ENCODE data around the gene LAPTM5. TPM values are rescaled to one million over a fixed set of nuclear protein-coding genes. Genes with fewer than 3 reads are reported as not detected.
"Not testable (repeated sequence)": the region's sequence is repeated elsewhere in the genome, so short reads cannot be mapped to it uniquely, and the experiment has no call there.

LAPTM5 gene
- total RNA-seq, 2 experiments from 2014 or later, result 205 to 208 TPM

GRCh38 chr1:30794260-30794659 lies 36.7 kb upstream of the LAPTM5 start:
- Mint-ChIP-seq H3K9me3 (no peaks in the 10 kb centered on the region), H3K4me1 (ENCODE audit: low read depth) (peaks cover 6% of the 10 kb centered on the region), H3K27ac (no peak overlapping the region), H3K4me3 (no peak overlapping the region), H3K36me3 (ENCODE audit: low read depth) (no peaks in the 10 kb centered on the region), H3K27me3 (ENCODE audit: low read depth) (peaks cover 3% of the 10 kb centered on the region)
- intact Hi-C loops (cut with micrococcal nuclease), result no loop called here
- no peak for DNase-seq
- CTCF ChIA-PET, result interaction anchor here (0.6 to 3.1 kb wide), 2 partner anchors 7 to 14 kb away, joined by 7 to 17 read pairs; no protein-coding TSS in a partner anchor

DNA sequence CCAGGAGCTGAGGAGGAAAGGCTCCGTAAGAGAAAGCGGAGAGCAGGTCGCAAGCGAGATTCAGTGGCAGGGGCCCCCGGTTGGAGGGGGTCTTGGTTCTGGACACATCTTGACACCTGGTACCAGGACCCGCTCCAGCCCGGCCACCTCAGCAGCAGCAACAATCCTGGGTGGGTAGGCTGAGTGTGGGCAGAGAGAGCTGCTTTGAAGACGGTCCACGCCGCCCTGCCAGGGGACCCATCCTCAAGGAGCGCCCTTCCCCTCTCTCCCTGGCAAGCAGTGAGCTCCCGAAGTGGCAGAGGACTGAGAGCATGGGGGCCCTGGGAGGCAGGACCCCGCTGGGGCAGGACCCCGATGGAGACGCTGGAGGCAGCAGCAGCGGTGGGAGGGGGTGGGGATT lies 35.6 kb upstream of the LAPTM5 start:
- Mint-ChIP-seq H3K27me3 (ENCODE audit: low read depth) (peaks cover 3% of the 10 kb centered on the region), H3K4me3 (no peak overlapping the region), H3K36me3 (ENCODE audit: low read depth) (no peaks in the 10 kb centered on the region), H3K4me1 (ENCODE audit: low read depth) (peaks cover 6% of the 10 kb centered on the region), H3K9me3 (no peaks in the 10 kb centered on the region), H3K27ac (no peak overlapping the region)
- intact Hi-C loops (cut with micrococcal nuclease), result no loop called here
- CTCF ChIA-PET, result interaction anchor here (1.4 to 3.1 kb wide), 2 partner anchors 9 to 72 kb away, joined by 4 to 17 read pairs; no protein-coding TSS in a partner anchor
- no peak for DNase-seq

GRCh38 chr1:30791868-30792267 lies 34.3 kb upstream of the LAPTM5 start:
- no peak for DNase-seq
- Mint-ChIP-seq H3K9me3 (no peaks in the 10 kb centered on the region), H3K27ac (no peak overlapping the region), H3K36me3 (ENCODE audit: low read depth) (no peaks in the 10 kb centered on the region), H3K27me3 (ENCODE audit: low read depth) (peaks cover 3% of the 10 kb centered on the region), H3K4me1 (ENCODE audit: low read depth) (peaks cover 6% of the 10 kb centered on the region), H3K4me3 (no peak overlapping the region)
- intact Hi-C loops (cut with micrococcal nuclease), result no loop called here
- CTCF ChIA-PET, result interaction anchor here (1.4 to 3.1 kb wide), 2 partner anchors 10 to 71 kb away, joined by 4 to 17 read pairs; no protein-coding TSS in a partner anchor

- H3K9me3 Mint-ChIP-seq, result no peaks in the 10 kb centered on the region
- no peaks in the 10 kb centered on the region for H3K36me3 Mint-ChIP-seq (ENCODE audit: low read depth)
- H3K27ac Mint-ChIP-seq, result no peak overlapping the region
- intact Hi-C loops (cut with micrococcal nuclease), result no loop called here
- peak; percentile 44 for DNase-seq
- H3K27me3 Mint-ChIP-seq (ENCODE audit: low read depth), result peaks cover 3% of the 10 kb centered on the region
- CTCF ChIA-PET, result interaction anchor here (0.8 to 3.1 kb wide), 10 partner anchors 9 to 138 kb away, joined by 3 to 17 read pairs (median 5); no protein-coding TSS in a partner anchor
- H3K4me3 Mint-ChIP-seq, result no peak overlapping the region
- H3K4me1 Mint-ChIP-seq (ENCODE audit: low read depth), result peaks cover 6% of the 10 kb centered on the region
Measured at GRCh38 chr1:30790850-30791778, 33.5 kb upstream of the LAPTM5 start.

- H3K4me1 Mint-ChIP-seq (ENCODE audit: low read depth); intact Hi-C loops (cut with micrococcal nuclease); H3K9me3 Mint-ChIP-seq; H3K27ac Mint-ChIP-seq; H3K36me3 Mint-ChIP-seq (ENCODE audit: low read depth); H3K27me3 Mint-ChIP-seq (ENCODE audit: low read depth); DNase-seq; H3K4me3 Mint-ChIP-seq: not testable (repeated sequence)
- CTCF ChIA-PET, result interaction anchor here (0.6 to 1.6 kb wide), 8 partner anchors 8 to 257 kb away, joined by 3 to 6 read pairs (median 5); no protein-coding TSS in a partner anchor
Measured at GRCh38 chr1:30790256-30790525, 32.6 kb upstream of the LAPTM5 start.

DNA sequence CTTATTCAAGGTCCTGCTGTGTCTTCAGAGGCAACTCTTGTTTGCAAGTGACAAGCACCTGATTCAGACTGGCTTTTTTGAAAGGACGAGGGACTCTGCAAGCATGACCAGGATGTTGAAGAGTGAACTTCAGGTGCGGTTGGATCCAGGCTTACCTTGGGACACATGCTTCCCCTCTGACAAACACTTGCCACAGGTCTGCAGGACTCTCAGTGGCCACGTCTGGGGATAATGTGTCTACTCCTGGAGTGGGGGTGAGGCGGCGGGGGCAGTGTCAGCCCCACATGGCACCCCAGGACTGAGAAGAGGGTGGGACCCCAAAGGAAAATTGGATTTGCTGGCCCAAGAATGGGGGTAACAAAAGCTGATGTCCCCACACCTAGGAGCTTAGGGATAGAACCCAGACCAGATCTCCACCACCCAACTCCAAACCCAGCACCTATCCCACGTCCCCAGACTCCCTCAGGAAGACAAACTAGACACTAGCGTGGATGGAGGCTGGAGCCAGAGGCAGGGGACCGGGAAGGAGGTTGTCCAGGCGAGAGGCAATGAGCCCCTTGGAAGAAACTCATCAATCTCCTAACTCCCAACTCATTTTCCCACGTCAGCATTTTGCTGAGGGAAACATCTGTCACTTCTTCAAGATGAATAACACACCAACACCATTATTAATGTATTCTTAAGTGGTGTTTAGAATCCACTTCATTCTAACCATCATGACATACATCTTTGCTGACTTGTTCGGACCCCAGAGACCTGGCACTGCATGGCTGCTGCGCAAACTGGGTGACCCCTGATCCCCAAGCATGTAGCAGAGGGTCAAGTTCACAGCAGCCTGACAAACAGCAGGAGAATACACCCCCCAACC lies 32.0 kb upstream of the LAPTM5 start:
- H3K4me3 Mint-ChIP-seq, result no peak overlapping the region
- H3K4me1 Mint-ChIP-seq (ENCODE audit: low read depth), result peaks cover 6% of the 10 kb centered on the region
- CTCF ChIA-PET, result interaction anchor here (0.6 to 1.6 kb wide), 3 partner anchors 8 to 257 kb away, joined by 3 to 5 read pairs (median 5); no protein-coding TSS in a partner anchor
- intact Hi-C loops (cut with micrococcal nuclease), result no loop called here
- no peaks in the 10 kb centered on the region for H3K36me3 Mint-ChIP-seq (ENCODE audit: low read depth)
- no peaks in the 10 kb centered on the region for H3K9me3 Mint-ChIP-seq
- no peak for DNase-seq
- no peak overlapping the region for H3K27ac Mint-ChIP-seq
- peaks cover 3% of the 10 kb centered on the region for H3K27me3 Mint-ChIP-seq (ENCODE audit: low read depth)

DNA sequence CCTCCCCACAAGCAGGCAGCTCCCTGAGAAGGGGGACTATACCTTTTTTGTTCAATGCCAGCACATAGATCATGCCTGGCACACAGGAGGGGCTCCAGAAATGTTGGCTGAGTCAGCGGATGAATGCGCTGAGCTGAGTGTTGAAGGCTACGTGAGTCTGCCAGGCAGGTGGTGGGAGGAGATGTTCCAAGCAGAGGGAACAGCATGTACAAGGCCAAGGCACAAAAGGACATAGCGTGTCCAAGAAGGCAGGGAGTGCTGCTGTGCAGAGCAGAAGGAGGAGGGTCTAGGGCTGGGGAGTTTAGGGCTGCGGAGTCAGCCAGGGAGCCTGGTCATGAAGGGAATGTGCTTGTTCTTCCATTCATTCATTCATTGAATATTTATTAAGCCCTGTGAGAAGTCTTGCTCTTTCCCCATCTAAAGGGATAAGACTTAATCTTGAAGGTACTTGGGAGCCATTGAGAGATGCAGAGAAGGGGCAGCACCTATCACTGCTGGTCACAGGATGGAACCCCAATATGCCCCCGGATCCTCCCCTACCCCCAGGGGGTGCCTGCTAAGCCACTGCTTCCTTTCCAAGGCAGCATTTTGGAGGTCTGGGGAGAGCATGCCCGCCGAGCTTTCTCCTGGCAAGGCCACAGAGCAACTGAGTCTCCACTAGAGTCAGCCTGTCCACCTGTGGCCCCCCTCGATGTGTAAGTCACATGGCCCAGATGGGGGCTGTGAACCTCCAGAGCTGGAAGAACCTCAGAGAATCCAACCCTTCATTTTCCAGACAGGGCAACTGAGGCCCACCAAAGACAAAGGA lies 31.2 kb upstream of the LAPTM5 start:
- H3K27ac Mint-ChIP-seq, result no peak overlapping the region
- no peaks in the 10 kb centered on the region for H3K9me3 Mint-ChIP-seq
- DNase-seq, result no peak
- CTCF ChIA-PET, result interaction anchor here (0.9 kb wide), 1 partner anchor 9 kb away, joined by 5 read pairs; no protein-coding TSS in a partner anchor
- H3K4me1 Mint-ChIP-seq (ENCODE audit: low read depth), result peaks cover 6% of the 10 kb centered on the region
- intact Hi-C loops (cut with micrococcal nuclease), result no loop called here
- H3K27me3 Mint-ChIP-seq (ENCODE audit: low read depth), result peaks cover 3% of the 10 kb centered on the region
- no peak overlapping the region for H3K4me3 Mint-ChIP-seq
- no peaks in the 10 kb centered on the region for H3K36me3 Mint-ChIP-seq (ENCODE audit: low read depth)

DNA sequence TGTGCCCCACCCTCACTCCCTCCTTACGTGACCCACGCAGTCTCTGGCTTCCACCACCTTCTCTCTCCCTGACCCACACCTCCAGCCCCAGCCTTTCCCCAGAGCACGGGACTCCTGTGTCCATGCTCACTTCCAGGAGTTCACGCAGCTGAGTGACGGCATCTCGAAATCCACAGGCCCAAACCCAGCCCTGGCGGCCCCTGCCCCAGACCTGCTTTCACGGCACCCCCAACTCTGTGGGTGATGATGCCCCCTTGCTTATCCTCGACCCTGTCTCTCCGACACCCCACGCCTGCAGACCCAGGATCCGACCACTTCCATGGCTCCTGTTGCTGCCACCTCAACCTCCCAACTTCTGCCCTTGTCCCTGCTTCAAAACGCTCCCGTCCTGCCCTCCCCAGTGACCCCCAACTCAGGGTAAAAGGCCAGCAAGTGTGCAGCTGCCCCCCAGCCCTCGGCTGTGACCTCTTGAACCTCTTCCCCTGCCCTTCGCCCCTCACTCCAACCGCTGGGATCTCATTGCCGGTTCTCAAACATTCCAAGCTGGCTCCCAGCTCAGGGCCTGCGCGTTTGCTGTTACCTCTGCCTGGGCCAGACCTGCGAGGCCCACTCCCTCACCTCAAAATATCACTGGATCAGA lies 30.4 kb upstream of the LAPTM5 start:
- CTCF ChIA-PET, result interaction anchor here (0.9 kb wide), 1 partner anchor 8 kb away, joined by 5 read pairs; no protein-coding TSS in a partner anchor
- Mint-ChIP-seq H3K4me1 (ENCODE audit: low read depth) (peaks cover 6% of the 10 kb centered on the region), H3K36me3 (ENCODE audit: low read depth) (no peaks in the 10 kb centered on the region), H3K9me3 (no peaks in the 10 kb centered on the region), H3K4me3 (no peak overlapping the region), H3K27me3 (ENCODE audit: low read depth) (peaks cover 2% of the 10 kb centered on the region), H3K27ac (no peak overlapping the region)
- DNase-seq, result no peak
- intact Hi-C loops (cut with micrococcal nuclease), result no loop called here

DNA sequence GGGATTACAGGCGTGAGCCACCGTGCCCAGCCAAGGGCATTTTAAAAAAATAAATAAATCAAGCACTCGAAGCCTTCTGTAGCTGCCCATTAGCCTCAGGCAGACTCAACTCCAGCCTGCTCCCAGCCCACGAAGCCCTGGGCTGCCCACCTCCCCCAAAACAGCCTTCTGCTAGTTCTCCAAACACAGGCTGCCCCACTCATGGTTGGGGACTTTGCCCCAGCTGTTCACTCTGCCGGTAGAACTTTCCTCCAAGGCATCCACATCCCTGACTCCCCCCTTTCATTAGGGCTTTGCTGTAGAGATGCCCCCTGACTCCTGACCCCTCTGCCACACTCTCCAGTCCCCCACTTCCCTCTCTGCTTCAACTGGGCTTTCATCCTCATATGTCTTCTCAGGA lies 29.7 kb upstream of the LAPTM5 start:
- no peak for DNase-seq
- peaks cover 6% of the 10 kb centered on the region for H3K4me1 Mint-ChIP-seq (ENCODE audit: low read depth)
- no peaks in the 10 kb centered on the region for H3K36me3 Mint-ChIP-seq (ENCODE audit: low read depth)
- no peaks in the 10 kb centered on the region for H3K9me3 Mint-ChIP-seq
- intact Hi-C loops (cut with micrococcal nuclease), result no loop called here
- CTCF ChIA-PET, result interaction anchor here (0.5 to 2.2 kb wide), 4 partner anchors 15 to 484 kb away, joined by 3 to 12 read pairs (median 6); no protein-coding TSS in a partner anchor
- no peak overlapping the region for H3K27ac Mint-ChIP-seq
- H3K4me3 Mint-ChIP-seq, result no peak overlapping the region
- H3K27me3 Mint-ChIP-seq (ENCODE audit: low read depth), result no peaks in the 10 kb centered on the region

GRCh38 chr1:30786264-30786991 lies 28.9 kb upstream of the LAPTM5 start:
- Mint-ChIP-seq H3K27me3 (ENCODE audit: low read depth) (no peaks in the 10 kb centered on the region), H3K4me3 (no peak overlapping the region), H3K27ac (no peak overlapping the region), H3K36me3 (ENCODE audit: low read depth) (no peaks in the 10 kb centered on the region), H3K9me3 (no peaks in the 10 kb centered on the region), H3K4me1 (ENCODE audit: low read depth) (peaks cover 6% of the 10 kb centered on the region)
- intact Hi-C loops (cut with micrococcal nuclease), result no loop called here
- CTCF ChIA-PET, result interaction anchor here (0.5 to 2.2 kb wide), 4 partner anchors 15 to 485 kb away, joined by 3 to 12 read pairs (median 6); no protein-coding TSS in a partner anchor
- DNase-seq, result no peak

DNA sequence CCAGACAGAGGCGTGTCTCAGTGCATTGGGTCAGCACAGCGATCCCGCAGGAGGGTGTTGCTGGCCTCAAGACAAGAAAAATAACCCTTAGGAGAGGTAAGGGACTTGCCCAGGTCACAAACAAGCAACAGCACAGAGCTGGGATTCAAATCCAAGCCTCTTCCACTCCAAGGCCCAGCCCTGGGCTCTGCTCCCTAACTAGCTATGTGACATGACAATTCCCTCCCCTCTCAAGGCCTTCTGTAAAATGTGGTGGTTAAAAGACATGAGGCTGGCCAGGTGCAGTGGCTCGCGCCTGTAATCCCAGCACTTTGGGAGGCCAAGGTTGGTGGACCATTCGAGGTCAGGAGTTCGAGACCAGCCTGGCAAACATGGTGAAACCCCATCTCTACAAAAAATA lies 28.1 kb upstream of the LAPTM5 start:
- DNase-seq, result no peak
- intact Hi-C loops (cut with micrococcal nuclease), result no loop called here
- Mint-ChIP-seq H3K27ac (no peak overlapping the region), H3K36me3 (ENCODE audit: low read depth) (no peaks in the 10 kb centered on the region), H3K4me3 (no peak overlapping the region), H3K9me3 (no peaks in the 10 kb centered on the region), H3K4me1 (ENCODE audit: low read depth) (peaks cover 2% of the 10 kb centered on the region), H3K27me3 (ENCODE audit: low read depth) (no peaks in the 10 kb centered on the region)
- CTCF ChIA-PET, result interaction anchor here (1.2 to 9.2 kb wide), 3 partner anchors 16 to 125 kb away, joined by 5 to 355 read pairs (median 12); partner anchors contain the start of gene MATN1

All from activated naive CD4-positive, alpha-beta T cell treated with anti-CD3 and anti-CD28 coated beads for 36 hours (primary cell).